Heart left ventricle (tissue), 16 donors: ENCODE data around the gene KCNMA1. TPM values are rescaled to one million over a fixed set of nuclear protein-coding genes. Genes with fewer than 3 reads are reported as not detected.

ENCODE experiments used
- ATAC-seq, 4 donors: fragments of 200-7000 bp; cut with Tn5 transposase; one replicate each; pipeline ENCODE4 v1.9.1; 2020 to 2022; ENCODE audit warnings: moderate library complexity in 4 of 4, mild to moderate bottlenecking in 3 of 4, moderate number of reproducible peaks in 1 of 4
- DNase-seq, 5 donors: peaks; one replicate each; pipeline ENCODE4 v3.0.0-alpha.2; 2020
- H3K27ac ChIP-seq, 12 donors: fragments of 200-600 bp; sonication (generic) in 4 of 12; one replicate each; pipeline versions ENCODE4 v1.5.0 to v1.8.0; 2016 to 2022; ENCODE audit warnings: mild to moderate bottlenecking in 2 of 12
- H3K27me3 ChIP-seq, 9 donors: fragments of 200-600 bp; sonication (generic) in 2 of 9; one replicate each; pipeline versions ENCODE4 v1.5.1 to v1.8.0; 2016 to 2022; ENCODE audit warnings: mild to moderate bottlenecking in 3 of 9
- H3K36me3 ChIP-seq, 9 donors: fragments of 200-600 bp; sonication (generic) in 2 of 9; one replicate each; pipeline versions ENCODE4 v1.5.0 to v1.8.0; 2018 to 2022; ENCODE audit warnings: mild to moderate bottlenecking in 2 of 9
- H3K4me1 ChIP-seq, 12 donors: fragments of 200-600 bp; sonication (generic) in 4 of 12; one replicate each; pipeline versions ENCODE4 v1.5.0 to v1.8.0; 2016 to 2022; ENCODE audit warnings: mild to moderate bottlenecking in 3 of 12
- H3K4me3 ChIP-seq, 12 donors: fragments of 200-600 bp; sonication (generic) in 4 of 12; one replicate each; pipeline versions ENCODE4 v1.5.0 to v1.8.0; 2017 to 2022; ENCODE audit warnings: mild to moderate bottlenecking in 9 of 12, moderate library complexity in 4 of 12
- H3K9me3 ChIP-seq, 12 donors: fragments of 200-600 bp; sonication (generic) in 4 of 12; one replicate each; pipeline versions ENCODE4 v1.5.0 to v1.8.0; 2016 to 2022; ENCODE audit warnings: mild to moderate bottlenecking in 1 of 12
- CTCF ChIP-seq, 12 donors: fragments of 200-600 bp; sonication (generic) in 4 of 12; IDR thresholded peaks; one replicate each; pipeline versions ENCODE4 v1.5.0 to v1.8.0; 2018 to 2022; ENCODE audit warnings: antibody characterized with exemption in 12 of 12, mild to moderate bottlenecking in 5 of 12
- POLR2A ChIP-seq, 2 donors: fragments of 450-650 bp; IDR thresholded peaks; one replicate each; pipeline ENCODE4 v1.6.1; 2017; ENCODE audit warnings: antibody characterized with exemption in 2 of 2, mild to moderate bottlenecking in 2 of 2, moderate library complexity in 2 of 2
- WGBS, 4 donors: extraction: QIAGEN DNeasy Blood & Tissue Kit in 2 of 4; methylation state at CpG; one replicate each; pipeline versions ENCODE4 v1.1.5 to v1.1.7; 2013 to 2018; 5-methylcytosine and 5-hydroxymethylcytosine counted together
- intact Hi-C, 10 donors: fragments of 100-400 bp; cut with DNase I; formaldehyde crosslinking; loops; one replicate each; pipeline versions ENCODE4 v1.11.1 to v1.14.2; 2022
- polyA plus RNA-seq, 2 donors: library from polyadenylated mRNA; stranded (reverse); fragments of 200-250 nt; gene quantifications; one replicate each; pipeline ENCODE4 v1.2.3, GENCODE V29; 2013
- total RNA-seq, 9 donors: library from RNA; depleted of rRNA in 2 of 9; stranded (reverse); fragments of >200 nt in 2 of 9; fragmentation: NEBNext Ultra II Directional in 3 of 9; extraction: Animal tissue kit (Norgen Biotek cat#: 25700) in 3 of 9; gene quantifications; one replicate each; pipeline versions ENCODE4 v1.1.0 to v1.2.4, GENCODE V29; 2016 to 2023
- donor health status: ischemic (EF 13 %, LVEDD 7.1; RV severe dilation, severe dysfunction).
- donor health status: healthy with polysubstance abuse.
- donor health status: DM: no; HTN: yes; CAD: no.
- donor health status: DM: no; HTN: no; CAD: no.
- donor health status: ischemic (EF 25% LVEDD 6.9; RV normal size, moderate dysfunction).
- donor health status: ischemic (EF 25% LVEDD 5.7; RV mildly dilated, moderate dysfunction).
- donor health status: healthy.
- donor health status: DM: yes; HTN: yes; CAD: no.
- donor health status: ischemic (EF 35%, LVEDD 5.7; RV mildly dilated, moderate dysfunction).
- donor health status: nonischemic (EF 11% LVEDD 7.7; RV severe dilation, severe dysfunction).
- donor health status: DM: yes; HTN: yes; CAD: no.
- donor health status: PGD.
- donor health status: ischemic (EF 29% LVEDD 5.4; RV normal size, mild dysfunction).
- donor health status: nonischemic (EF 23%, LVEDD 6.1; RV moderate dilation, normal function).

KCNMA1 gene
- total and polyA plus RNA-seq, 11 donors, result 0.39 to 8.7 (median 1.7) TPM

GRCh38 chr10:77619964-77620703 lies 17.5 kb downstream of the KCNMA1 start:
- peaks cover 0 to 45% (median 0%) of the 10 kb centered on the region in 12 donors for H3K4me1 ChIP-seq
- no peaks in the 10 kb centered on the region for H3K9me3 ChIP-seq
- 74 to 96% (median 91%) methylated on average over 5 to 13 of the region's 13 CpGs for WGBS, 4 donors
- no peak for DNase-seq
- peaks cover 0 to 8% (median 0%) of the 10 kb centered on the region in 9 donors for H3K27me3 ChIP-seq
- TF ChIP-seq POLR2A (IDR thresholded peaks at IDR 0.05), result no peak
- H3K36me3 ChIP-seq, result no peaks in the 10 kb centered on the region
- peak in 3 of 4 donors; percentile 22 to 48 (median 29) for ATAC-seq
- peak overlapping the region in 1 of 12 donors; percentile 22 for H3K27ac ChIP-seq
- H3K4me3 ChIP-seq, result no peak overlapping the region
- intact Hi-C loops, result no loop called here

- H3K9me3 ChIP-seq, result no peaks in the 10 kb centered on the region
- no peak for TF ChIP-seq POLR2A (IDR thresholded peaks at IDR 0.05)
- TF ChIP-seq CTCF (IDR thresholded peaks at IDR 0.05), result no peak
- ATAC-seq (no peak), DNase-seq (no peak)
- no peak overlapping the region for H3K4me3 ChIP-seq
- H3K27ac ChIP-seq, result no peak overlapping the region
- peaks cover 0 to 14% (median 0%) of the 10 kb centered on the region in 9 donors for H3K27me3 ChIP-seq
- H3K4me1 ChIP-seq, result peaks cover 0 to 30% (median 0%) of the 10 kb centered on the region in 12 donors
- WGBS, 4 donors, result 66 to 93% (median 71%) methylated on average over 4 of the region's 4 CpGs
- intact Hi-C loops, result no loop called here
- no peaks in the 10 kb centered on the region for H3K36me3 ChIP-seq
Measured at GRCh38 chr10:77618117-77618516, 19.5 kb downstream of the KCNMA1 start.

GRCh38 chr10:77616766-77617165 lies 20.8 kb downstream of the KCNMA1 start:
- intact Hi-C loops, result no loop called here
- no peaks in the 10 kb centered on the region for H3K36me3 ChIP-seq
- peaks cover 0 to 14% (median 0%) of the 10 kb centered on the region in 9 donors for H3K27me3 ChIP-seq
- ATAC-seq, result no peak
- 73 to 84% (median 81%) methylated on average over 5 of the region's 5 CpGs for WGBS, 4 donors
- no peak overlapping the region for H3K27ac ChIP-seq
- H3K4me1 ChIP-seq, result peaks cover 0 to 19% (median 0%) of the 10 kb centered on the region in 12 donors
- no peak overlapping the region for H3K4me3 ChIP-seq
- DNase-seq, result no peak
- no peak for TF ChIP-seq POLR2A (IDR thresholded peaks at IDR 0.05)
- TF ChIP-seq CTCF (IDR thresholded peaks at IDR 0.05), result no peak
- H3K9me3 ChIP-seq, result no peaks in the 10 kb centered on the region

GRCh38 chr10:77614778-77615625 lies 22.6 kb downstream of the KCNMA1 start:
- no peak for ATAC-seq

More at GRCh38 chr10:77614778-77615625, 22.6 kb downstream of the KCNMA1 start:
- 58 to 63% (median 61%) methylated on average over 6 of the region's 6 CpGs for WGBS, 4 donors
- TF ChIP-seq POLR2A (IDR thresholded peaks at IDR 0.05) (no peak), CTCF (IDR thresholded peaks at IDR 0.05) (no peak)
- DNase-seq, result no peak
- Histone ChIP-seq H3K36me3 (no peaks in the 10 kb centered on the region), H3K9me3 (no peaks in the 10 kb centered on the region), H3K4me1 (peaks cover 0 to 6% (median 0%) of the 10 kb centered on the region in 12 donors), H3K27ac (peak overlapping the region in 1 of 12 donors; percentile 59), H3K4me3 (no peak overlapping the region), H3K27me3 (peaks cover 0 to 14% (median 0%) of the 10 kb centered on the region in 9 donors)
- intact Hi-C loops, result no loop called here
